ENCODE data around the gene MCAT. TPM values are rescaled to one million over a fixed set of nuclear protein-coding genes. Genes with fewer than 3 reads are reported as not detected.

MCAT gene
- total RNA-seq, 1 donor from 2014 or later = 22.8 TPM

DNA sequence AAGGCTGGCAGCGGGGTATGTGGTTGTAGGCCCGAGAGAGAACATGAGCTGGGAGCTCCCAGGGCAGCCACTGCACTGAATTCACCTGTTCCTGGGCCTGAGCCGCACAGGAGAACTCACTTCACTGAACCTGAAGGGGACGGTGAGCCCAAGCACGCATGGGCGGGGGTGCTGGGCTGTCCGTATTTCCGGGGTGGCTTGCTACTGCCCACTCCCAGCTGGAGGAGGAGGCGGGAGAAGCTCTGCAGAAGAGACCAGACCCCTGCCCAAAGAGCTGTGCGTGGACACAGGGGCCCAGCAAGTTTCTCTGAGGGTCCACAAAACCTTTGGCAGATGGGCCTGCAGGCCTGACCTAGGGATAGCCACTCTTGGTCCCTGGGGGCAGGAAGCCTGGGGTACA is 38.9 kb upstream of the MCAT start:
- H3K4me3 ChIP-seq = no peak overlapping the region
- TF ChIP-seq, protein P1, sequence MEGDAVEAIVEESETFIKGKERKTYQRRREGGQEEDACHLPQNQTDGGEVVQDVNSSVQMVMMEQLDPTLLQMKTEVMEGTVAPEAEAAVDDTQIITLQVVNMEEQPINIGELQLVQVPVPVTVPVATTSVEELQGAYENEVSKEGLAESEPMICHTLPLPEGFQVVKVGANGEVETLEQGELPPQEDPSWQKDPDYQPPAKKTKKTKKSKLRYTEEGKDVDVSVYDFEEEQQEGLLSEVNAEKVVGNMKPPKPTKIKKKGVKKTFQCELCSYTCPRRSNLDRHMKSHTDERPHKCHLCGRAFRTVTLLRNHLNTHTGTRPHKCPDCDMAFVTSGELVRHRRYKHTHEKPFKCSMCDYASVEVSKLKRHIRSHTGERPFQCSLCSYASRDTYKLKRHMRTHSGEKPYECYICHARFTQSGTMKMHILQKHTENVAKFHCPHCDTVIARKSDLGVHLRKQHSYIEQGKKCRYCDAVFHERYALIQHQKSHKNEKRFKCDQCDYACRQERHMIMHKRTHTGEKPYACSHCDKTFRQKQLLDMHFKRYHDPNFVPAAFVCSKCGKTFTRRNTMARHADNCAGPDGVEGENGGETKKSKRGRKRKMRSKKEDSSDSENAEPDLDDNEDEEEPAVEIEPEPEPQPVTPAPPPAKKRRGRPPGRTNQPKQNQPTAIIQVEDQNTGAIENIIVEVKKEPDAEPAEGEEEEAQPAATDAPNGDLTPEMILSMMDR (IDR thresholded peaks at IDR 0.05) = no peak
- no peak for TF ChIP-seq POLR2A (IDR thresholded peaks at IDR 0.05)
- H3K9me3 ChIP-seq = no peaks in the 10 kb centered on the region
- intact Hi-C loops (cut with DNase I) = no loop called here
- no peak overlapping the region for H3K27ac ChIP-seq
- DNase-seq (ENCODE audit: extremely low spot score in 2 of 2) = no peak
- H3K36me3 ChIP-seq = peaks cover 0 to 16% of the 10 kb centered on the region in 2 donors
- no peaks in the 10 kb centered on the region for H3K27me3 ChIP-seq
- H3K4me1 ChIP-seq = peaks cover 20% of the 10 kb centered on the region

DNA sequence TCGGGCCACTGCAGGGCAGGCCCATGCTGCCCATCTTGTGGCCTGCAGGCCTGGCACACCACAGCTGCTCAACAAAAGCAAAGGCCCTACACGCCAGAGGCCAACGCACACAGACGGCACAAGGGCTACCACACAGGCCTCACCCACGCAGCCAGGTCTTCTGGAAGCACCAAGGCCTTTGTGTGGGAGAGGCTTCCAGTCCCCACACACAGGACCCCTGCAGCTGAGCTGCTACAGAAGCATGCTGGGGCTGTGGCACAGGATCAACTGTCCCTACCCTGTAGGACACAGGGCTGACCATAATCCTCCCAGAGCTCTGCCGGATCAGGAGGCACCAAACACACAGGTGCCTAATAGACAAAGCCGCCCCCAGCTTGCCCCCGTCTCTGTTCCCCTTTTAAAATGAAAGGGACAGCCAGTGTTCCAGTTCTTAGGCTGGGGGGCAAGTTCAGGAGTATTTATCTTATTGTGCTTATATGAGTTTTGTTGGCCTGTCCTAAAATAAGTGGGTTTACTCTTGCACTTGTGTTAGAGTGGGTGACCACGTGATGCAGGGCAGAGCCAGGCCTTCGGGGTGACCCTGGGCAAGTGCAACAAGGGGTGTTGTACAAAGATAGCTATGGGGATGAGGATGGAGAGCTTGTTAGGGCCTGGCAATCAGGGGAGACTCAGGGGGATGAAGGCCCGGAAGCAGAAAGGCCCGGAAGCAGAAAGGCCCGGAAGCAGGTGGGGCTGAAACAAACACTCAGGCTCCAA is 38.3 kb upstream of the MCAT start:
- Histone ChIP-seq H3K27ac (no peak overlapping the region), H3K27me3 (no peaks in the 10 kb centered on the region), H3K9me3 (no peaks in the 10 kb centered on the region), H3K4me1 (peaks cover 20% of the 10 kb centered on the region), H3K4me3 (no peak overlapping the region), H3K36me3 (peaks cover 0 to 16% of the 10 kb centered on the region in 2 donors)
- TF ChIP-seq POLR2AphosphoS5 (IDR thresholded peaks at IDR 0.05; ENCODE audit: insufficient read depth in 1 of 2, low read depth in 1 of 2) (no peak), POLR2A (IDR thresholded peaks at IDR 0.05) (no peak)
- TF ChIP-seq, protein P1 (IDR thresholded peaks at IDR 0.05) = no peak
- intact Hi-C loops (cut with DNase I) = no loop called here
- DNase-seq (ENCODE audit: extremely low spot score in 2 of 2) = no peak

DNA sequence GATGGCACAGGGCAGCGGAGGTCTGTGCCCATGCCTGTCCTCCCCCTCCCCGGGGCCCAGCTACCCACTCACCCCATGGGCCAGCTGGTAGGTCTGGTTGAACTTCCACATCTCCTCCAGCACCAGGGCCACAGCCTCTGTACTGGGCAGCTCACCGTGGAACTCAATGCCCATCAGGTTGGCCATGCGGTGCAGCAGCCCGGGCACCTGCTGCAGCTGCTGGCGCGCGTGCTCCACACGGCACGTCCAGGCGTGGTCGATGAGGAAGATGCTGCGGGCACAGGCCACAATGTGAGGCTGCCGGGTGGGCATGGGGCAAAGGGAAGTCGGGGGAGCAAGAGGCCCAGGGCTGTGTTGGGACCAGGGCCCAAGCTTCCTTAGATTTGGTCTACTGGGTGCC is 37.5 kb upstream of the MCAT start:
- Histone ChIP-seq H3K36me3 (peaks cover 0 to 16% of the 10 kb centered on the region in 2 donors), H3K4me1 (peaks cover 12% of the 10 kb centered on the region), H3K27me3 (no peaks in the 10 kb centered on the region), H3K9me3 (no peaks in the 10 kb centered on the region), H3K27ac (no peak overlapping the region), H3K4me3 (no peak overlapping the region)
- TF ChIP-seq POLR2A (IDR thresholded peaks at IDR 0.05) (no peak), POLR2AphosphoS5 (IDR thresholded peaks at IDR 0.05; ENCODE audit: insufficient read depth in 1 of 2, low read depth in 1 of 2) (no peak)
- TF ChIP-seq, protein P1 (IDR thresholded peaks at IDR 0.05) = no peak
- intact Hi-C loops (cut with DNase I) = no loop called here
- DNase-seq (ENCODE audit: extremely low spot score in 2 of 2) = no peak

DNA sequence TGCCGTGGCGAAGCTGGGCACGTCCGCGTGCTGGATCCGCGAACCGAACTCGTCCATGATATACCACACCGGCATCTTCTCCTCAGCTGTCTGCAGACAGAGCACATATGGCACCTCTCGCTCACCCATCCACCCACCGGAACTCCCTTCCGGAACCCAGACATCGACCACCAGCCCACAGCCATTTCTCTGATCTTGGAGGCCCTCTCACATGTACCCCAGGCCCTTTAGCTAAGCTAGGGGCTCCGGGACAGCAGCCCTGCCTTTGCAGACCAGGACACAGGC is 36.7 kb upstream of the MCAT start:
- Histone ChIP-seq H3K36me3 (peaks cover 0 to 16% of the 10 kb centered on the region in 2 donors), H3K27ac (no peak overlapping the region)
- DNase-seq (ENCODE audit: extremely low spot score in 2 of 2) = no peak

More for the DNA sequence above, 36.7 kb upstream of the MCAT start:
- no peaks in the 10 kb centered on the region for H3K27me3 ChIP-seq
- no peaks in the 10 kb centered on the region for H3K9me3 ChIP-seq
- TF ChIP-seq POLR2A (IDR thresholded peaks at IDR 0.05) (no peak), POLR2AphosphoS5 (IDR thresholded peaks at IDR 0.05; ENCODE audit: insufficient read depth in 1 of 2, low read depth in 1 of 2) (no peak)
- TF ChIP-seq, protein P1 (IDR thresholded peaks at IDR 0.05) = no peak
- intact Hi-C loops (cut with DNase I) = no loop called here
- H3K4me3 ChIP-seq = no peak overlapping the region
- peaks cover 6% of the 10 kb centered on the region for H3K4me1 ChIP-seq

Data from vagina (tissue), 2 donors.